Measurements from ENCODE around the gene MYOM3.

DNA sequence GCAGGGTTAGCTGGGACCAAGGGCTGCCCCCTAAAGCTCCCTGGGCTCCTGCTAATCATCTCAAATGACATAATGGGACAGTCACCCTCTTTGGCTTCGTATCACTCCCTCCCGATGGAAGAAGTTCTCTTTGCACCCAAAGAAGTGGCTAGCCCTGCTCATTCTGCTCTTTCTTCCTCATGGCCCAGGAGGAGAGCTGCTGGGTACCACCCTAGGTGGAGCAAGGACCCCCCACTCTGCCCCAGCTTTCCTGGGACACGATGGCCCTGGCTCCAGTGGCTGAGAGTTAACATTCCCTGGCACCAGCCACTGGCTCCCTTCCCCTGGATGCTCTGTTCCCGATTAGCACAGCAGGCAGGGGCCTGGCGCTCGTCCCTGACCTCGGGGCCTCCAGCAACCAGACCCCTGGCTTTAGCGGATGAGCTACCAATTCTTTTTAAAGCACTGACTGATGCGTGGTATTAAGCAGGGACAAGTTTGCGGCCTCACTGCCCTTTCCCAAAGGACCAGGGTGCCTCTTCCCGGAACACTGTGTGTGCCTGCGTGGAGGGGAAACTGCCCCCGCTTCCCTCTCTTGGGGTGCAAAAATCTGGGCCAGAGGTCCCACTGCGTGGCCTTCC is 1.2 kb downstream of the MYOM3 start:
- TF ChIP-seq, protein P1, sequence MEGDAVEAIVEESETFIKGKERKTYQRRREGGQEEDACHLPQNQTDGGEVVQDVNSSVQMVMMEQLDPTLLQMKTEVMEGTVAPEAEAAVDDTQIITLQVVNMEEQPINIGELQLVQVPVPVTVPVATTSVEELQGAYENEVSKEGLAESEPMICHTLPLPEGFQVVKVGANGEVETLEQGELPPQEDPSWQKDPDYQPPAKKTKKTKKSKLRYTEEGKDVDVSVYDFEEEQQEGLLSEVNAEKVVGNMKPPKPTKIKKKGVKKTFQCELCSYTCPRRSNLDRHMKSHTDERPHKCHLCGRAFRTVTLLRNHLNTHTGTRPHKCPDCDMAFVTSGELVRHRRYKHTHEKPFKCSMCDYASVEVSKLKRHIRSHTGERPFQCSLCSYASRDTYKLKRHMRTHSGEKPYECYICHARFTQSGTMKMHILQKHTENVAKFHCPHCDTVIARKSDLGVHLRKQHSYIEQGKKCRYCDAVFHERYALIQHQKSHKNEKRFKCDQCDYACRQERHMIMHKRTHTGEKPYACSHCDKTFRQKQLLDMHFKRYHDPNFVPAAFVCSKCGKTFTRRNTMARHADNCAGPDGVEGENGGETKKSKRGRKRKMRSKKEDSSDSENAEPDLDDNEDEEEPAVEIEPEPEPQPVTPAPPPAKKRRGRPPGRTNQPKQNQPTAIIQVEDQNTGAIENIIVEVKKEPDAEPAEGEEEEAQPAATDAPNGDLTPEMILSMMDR (IDR thresholded peaks at IDR 0.05; ENCODE audit: low read depth, low read length, poor library complexity, severe bottlenecking): no peak
- no peak for TF ChIP-seq EZH2phosphoT487 (IDR thresholded peaks at IDR 0.05; ENCODE audit: borderline replicate concordance, low read length)

All from DOHH2 (cell line).